Lower lobe of right lung (tissue), 2 donors: ENCODE measurements around the gene MYO1E. TPM values are rescaled to one million over a fixed set of nuclear protein-coding genes. Genes with fewer than 3 reads are reported as not detected.
"Not testable (repeated sequence)": the region's sequence is repeated elsewhere in the genome, so short reads cannot be mapped to it uniquely, and the experiment has no call there.

Source experiments
- ATAC-seq, 2 donors: fragments of 200-7000 bp; cut with Tn5 transposase; one replicate each; pipeline ENCODE4 v1.9.1; 2020 to 2022; ENCODE audit warnings: mild to moderate bottlenecking in 2 of 2, moderate library complexity in 2 of 2
- DNase-seq: peaks from one replicate; pipeline ENCODE4 v3.0.0-alpha.2; 2020
- H3K27ac ChIP-seq: fragments of 200-600 bp; one replicate; pipeline ENCODE4 v1.8.0; 2022
- H3K27me3 ChIP-seq: fragments of 200-600 bp; one replicate; pipeline ENCODE4 v1.8.0; 2022; ENCODE audit warnings: low read depth
- H3K36me3 ChIP-seq: fragments of 200-600 bp; one replicate; pipeline ENCODE4 v1.8.0; 2022; ENCODE audit warnings: mild to moderate bottlenecking
- H3K4me1 ChIP-seq: fragments of 200-600 bp; one replicate; pipeline ENCODE4 v1.8.0; 2022
- H3K4me3 ChIP-seq: fragments of 200-600 bp; one replicate; pipeline ENCODE4 v1.8.0; 2022; ENCODE audit warnings: mild to moderate bottlenecking
- H3K9me3 ChIP-seq: fragments of 200-600 bp; one replicate; pipeline ENCODE4 v1.8.0; 2022
- CTCF ChIP-seq: fragments of 200-600 bp; IDR thresholded peaks from one replicate; pipeline ENCODE4 v1.8.0; 2022; ENCODE audit warnings: antibody characterized with exemption, mild to moderate bottlenecking
- intact Hi-C: fragments of 100-400 bp; cut with DNase I; formaldehyde crosslinking; loops from one replicate; pipeline ENCODE4 v1.11.0; 2022
- total RNA-seq: library from RNA; stranded (reverse); fragmentation: NEBNext Ultra II Directional; extraction: Animal tissue kit (Norgen Biotek cat#: 25700); gene quantifications from one replicate; pipeline ENCODE4 v1.2.1, GENCODE V29; 2021
- donor health status: DM: no; HTN: yes; CAD: no; lungs with severe emphysema.

MYO1E gene
- total RNA-seq, 1 donor from 2014 or later, result 59.4 TPM

GRCh38 chr15:59138243-59138642 is 234.4 kb downstream of the MYO1E start:
- H3K27me3 ChIP-seq, result no peaks in the 10 kb centered on the region
- no peaks in the 10 kb centered on the region for H3K9me3 ChIP-seq
- DNase-seq, result peak; percentile 69
- TF ChIP-seq CTCF, result peak; percentile 57
- H3K27ac ChIP-seq, result no peak overlapping the region
- H3K4me3 ChIP-seq, result no peak overlapping the region
- H3K36me3 ChIP-seq, result peaks cover 39% of the 10 kb centered on the region
- peaks cover 10% of the 10 kb centered on the region for H3K4me1 ChIP-seq
- ATAC-seq, result peak; percentile 39 to 68
- intact Hi-C loops, result no loop called here

DNA sequence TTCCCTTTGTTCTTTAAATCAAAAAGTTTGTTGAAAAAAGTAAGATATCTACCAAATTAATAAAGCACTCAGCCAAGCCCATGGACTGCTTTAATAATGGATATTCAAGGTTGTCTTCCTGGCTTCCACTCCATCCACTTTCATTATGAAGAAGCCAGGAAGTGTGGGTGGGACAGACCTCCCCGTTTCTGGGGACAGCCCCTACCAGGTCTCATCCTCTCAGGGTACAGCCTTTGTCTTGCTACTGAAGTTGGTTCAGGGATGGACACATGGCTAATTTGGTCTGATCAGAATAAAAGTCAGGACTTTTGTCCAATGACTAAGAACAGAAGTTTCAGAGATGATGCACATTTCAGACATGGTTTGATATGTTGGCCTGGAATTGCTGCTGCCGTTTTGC is 235.1 kb downstream of the MYO1E start:
- ATAC-seq, result no peak
- intact Hi-C loops, result no loop called here

DNA sequence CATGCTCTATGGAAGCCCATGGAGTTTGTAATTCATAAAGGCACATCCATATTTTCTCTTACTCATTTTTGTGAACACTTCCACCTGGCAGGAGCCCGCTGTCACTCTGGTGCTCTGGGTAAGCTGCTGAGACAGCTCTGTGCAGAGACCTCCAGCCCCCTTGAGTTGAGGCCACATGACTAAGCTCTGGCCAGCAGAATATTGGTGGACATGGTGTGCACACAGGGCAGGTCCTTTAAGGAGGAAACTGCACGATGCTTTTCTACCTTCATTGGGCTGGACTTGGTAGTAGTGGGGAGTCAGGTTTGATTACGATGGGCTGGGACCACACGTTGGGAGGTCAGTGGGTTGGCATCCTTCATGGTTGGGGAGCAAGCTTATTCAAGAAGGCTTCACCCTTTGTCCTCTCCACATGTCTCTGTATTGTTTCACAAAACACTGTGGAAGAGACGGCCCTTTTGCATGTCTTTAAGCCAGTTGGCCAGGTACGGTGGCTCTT is 238.7 kb downstream of the MYO1E start:
- no peak for ATAC-seq
- no peaks in the 10 kb centered on the region for H3K4me1 ChIP-seq

More for the DNA sequence above, 235.1 kb downstream of the MYO1E start:
- no peak for TF ChIP-seq CTCF
- H3K36me3 ChIP-seq, result peaks cover 39% of the 10 kb centered on the region
- H3K4me1 ChIP-seq, result peaks cover 10% of the 10 kb centered on the region
- H3K9me3 ChIP-seq, result no peaks in the 10 kb centered on the region
- no peak overlapping the region for H3K27ac ChIP-seq
- H3K27me3 ChIP-seq, result no peaks in the 10 kb centered on the region
- no peak overlapping the region for H3K4me3 ChIP-seq
- no peak for DNase-seq

DNA sequence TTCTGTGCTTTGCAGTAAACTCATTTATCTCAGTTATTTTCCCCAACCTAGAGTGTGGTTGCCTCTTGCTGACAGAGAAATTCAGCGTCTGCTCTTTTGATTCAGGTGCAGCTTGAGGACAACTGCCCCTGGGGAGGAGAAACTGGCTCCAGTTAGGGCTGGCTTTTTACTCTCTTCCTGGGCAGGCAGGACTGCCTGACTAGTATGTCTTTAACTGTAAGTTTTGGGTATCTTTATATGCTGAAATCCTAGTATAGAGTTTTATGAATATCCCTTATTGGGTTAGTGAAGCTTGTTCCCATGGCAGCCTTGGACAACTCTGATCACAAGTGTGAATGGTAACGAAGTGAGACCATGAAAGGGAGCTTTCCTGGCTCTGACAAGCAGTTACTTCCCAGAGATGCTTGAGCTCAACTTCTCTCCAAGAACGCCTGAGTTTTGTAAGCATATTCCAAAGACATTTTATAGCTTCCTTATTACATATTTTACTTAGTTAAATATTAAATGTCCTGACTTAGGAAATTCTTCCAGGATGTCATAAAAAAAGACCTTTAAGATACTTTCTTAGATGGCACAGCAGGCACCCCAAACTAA is 240.6 kb downstream of the MYO1E start:
- ATAC-seq, result no peak
- no peak for TF ChIP-seq CTCF

More for the DNA sequence above, 238.7 kb downstream of the MYO1E start:
- H3K27me3 ChIP-seq, result no peaks in the 10 kb centered on the region
- DNase-seq, result no peak
- intact Hi-C loops, result no loop called here
- H3K9me3 ChIP-seq, result no peaks in the 10 kb centered on the region
- peaks cover 39% of the 10 kb centered on the region for H3K36me3 ChIP-seq
- H3K4me3 ChIP-seq, result no peak overlapping the region
- no peak for TF ChIP-seq CTCF
- no peak overlapping the region for H3K27ac ChIP-seq

DNA sequence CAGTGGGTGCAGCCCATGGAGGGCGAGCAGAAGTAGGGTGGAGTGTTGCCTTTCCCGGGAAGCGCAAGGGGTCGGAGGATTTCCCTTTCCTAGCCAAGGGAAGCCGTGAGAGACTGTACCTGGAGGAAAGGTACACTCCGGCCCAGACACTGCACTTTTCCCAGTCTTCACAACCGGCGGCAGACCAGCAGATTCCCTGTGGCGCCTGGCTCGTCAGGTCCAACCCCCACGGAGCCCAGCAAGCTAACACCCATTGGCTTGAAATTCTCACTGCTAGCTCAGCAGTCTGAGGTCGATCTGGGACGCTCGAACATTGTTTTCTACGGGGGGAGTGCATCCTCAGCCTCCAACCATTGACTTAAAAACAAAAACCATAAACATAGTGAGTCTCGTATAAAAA is 241.2 kb downstream of the MYO1E start:
- H3K27ac ChIP-seq, result no peak overlapping the region
- ATAC-seq, result no peak
- no peak overlapping the region for H3K4me3 ChIP-seq
- peaks cover 21% of the 10 kb centered on the region for H3K36me3 ChIP-seq
- no peaks in the 10 kb centered on the region for H3K9me3 ChIP-seq
- intact Hi-C loops, result no loop called here
- no peaks in the 10 kb centered on the region for H3K4me1 ChIP-seq
- TF ChIP-seq CTCF, result no peak
- no peaks in the 10 kb centered on the region for H3K27me3 ChIP-seq
- no peak for DNase-seq

More for the DNA sequence above, 240.6 kb downstream of the MYO1E start:
- no peak overlapping the region for H3K27ac ChIP-seq
- DNase-seq, result no peak
- no peak overlapping the region for H3K4me3 ChIP-seq
- intact Hi-C loops, result no loop called here
- no peaks in the 10 kb centered on the region for H3K4me1 ChIP-seq
- peaks cover 27% of the 10 kb centered on the region for H3K36me3 ChIP-seq
- H3K9me3 ChIP-seq, result no peaks in the 10 kb centered on the region
- no peaks in the 10 kb centered on the region for H3K27me3 ChIP-seq

DNA sequence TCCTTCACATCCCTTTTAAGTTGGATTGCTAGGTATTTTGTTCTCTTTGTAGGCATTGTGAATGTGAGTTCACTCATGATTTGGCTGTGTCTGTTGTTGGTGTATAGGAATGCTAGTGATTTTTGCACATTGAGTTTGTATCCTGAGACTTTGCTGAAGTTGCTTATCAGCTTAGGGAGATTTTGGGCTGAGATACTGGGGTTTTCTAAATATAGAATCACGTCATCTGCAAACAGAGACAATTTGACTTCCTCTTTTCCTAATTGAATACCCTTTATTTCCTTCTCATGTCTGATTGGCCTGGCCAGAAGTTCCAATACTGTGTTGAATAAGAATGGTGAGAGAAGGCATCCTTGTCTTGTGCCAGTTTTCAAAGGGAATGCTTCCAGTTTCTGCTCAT is 245.4 kb downstream of the MYO1E start:
- ATAC-seq, DNase-seq, H3K27me3 ChIP-seq, H3K9me3 ChIP-seq, H3K27ac ChIP-seq, H3K4me1 ChIP-seq, H3K4me3 ChIP-seq, intact Hi-C loops, H3K36me3 ChIP-seq: not testable (repeated sequence)

- H3K4me1 ChIP-seq, H3K9me3 ChIP-seq, ATAC-seq, H3K27ac ChIP-seq, intact Hi-C loops, H3K27me3 ChIP-seq, H3K36me3 ChIP-seq, H3K4me3 ChIP-seq, DNase-seq: not testable (repeated sequence)
Observed at GRCh38 chr15:59125683-59126082, 247.0 kb downstream of the MYO1E start.
